GM18520 (cell line): ENCODE measurements around the gene ELK4.

Experiments
- ATAC-seq: cut with Tn5 transposase; IDR thresholded peaks from one replicate; pipeline ENCODE4 v1.9.1; 2021; ENCODE audit not compliant: unreplicated experiment

The ELK4 gene

GRCh38 chr1:205584732-205585131 is 47.1 kb downstream of the ELK4 start:
- ATAC-seq = no peak

- no peak for ATAC-seq
Observed at GRCh38 chr1:205583461-205584130, 48.2 kb downstream of the ELK4 start.

GRCh38 chr1:205582471-205583291 is 49.1 kb downstream of the ELK4 start:
- ATAC-seq = no peak

- no peak for ATAC-seq
Observed at GRCh38 chr1:205582046-205582445, 49.8 kb downstream of the ELK4 start.

- ATAC-seq = no peak
Observed at GRCh38 chr1:205581321-205581980, 50.4 kb downstream of the ELK4 start.

GRCh38 chr1:205580923-205581180 is 51.0 kb downstream of the ELK4 start:
- no peak for ATAC-seq

- ATAC-seq = no peak
Observed at GRCh38 chr1:205580140-205580922, 51.5 kb downstream of the ELK4 start.

- ATAC-seq = no peak
Observed at GRCh38 chr1:205579711-205580110, 52.1 kb downstream of the ELK4 start.

GRCh38 chr1:205578780-205579571 is 52.8 kb downstream of the ELK4 start:
- ATAC-seq = no peak

GRCh38 chr1:205577874-205578658 is 53.7 kb downstream of the ELK4 start:
- no peak for ATAC-seq

- no peak for ATAC-seq
Observed at GRCh38 chr1:205576805-205577761, 54.7 kb downstream of the ELK4 start.

GRCh38 chr1:205576011-205576410 is 55.8 kb downstream of the ELK4 start:
- no peak for ATAC-seq

- no peak for ATAC-seq
Observed at GRCh38 chr1:205575294-205575885, 56.4 kb downstream of the ELK4 start.

- no peak for ATAC-seq
Observed at GRCh38 chr1:205572421-205572820, 59.4 kb downstream of the ELK4 start.

GRCh38 chr1:205571747-205572146 is 60.1 kb downstream of the ELK4 start:
- no peak for ATAC-seq

GRCh38 chr1:205570796-205571537 is 60.8 kb downstream of the ELK4 start:
- ATAC-seq = no peak

GRCh38 chr1:205570173-205570501 is 61.7 kb downstream of the ELK4 start:
- ATAC-seq = no peak
